ENCODE data around the gene LAMB1.
"Not testable (repeated sequence)": the region's sequence is repeated elsewhere in the genome, so short reads cannot be mapped to it uniquely, and the experiment has no call there.

Gene LAMB1

DNA sequence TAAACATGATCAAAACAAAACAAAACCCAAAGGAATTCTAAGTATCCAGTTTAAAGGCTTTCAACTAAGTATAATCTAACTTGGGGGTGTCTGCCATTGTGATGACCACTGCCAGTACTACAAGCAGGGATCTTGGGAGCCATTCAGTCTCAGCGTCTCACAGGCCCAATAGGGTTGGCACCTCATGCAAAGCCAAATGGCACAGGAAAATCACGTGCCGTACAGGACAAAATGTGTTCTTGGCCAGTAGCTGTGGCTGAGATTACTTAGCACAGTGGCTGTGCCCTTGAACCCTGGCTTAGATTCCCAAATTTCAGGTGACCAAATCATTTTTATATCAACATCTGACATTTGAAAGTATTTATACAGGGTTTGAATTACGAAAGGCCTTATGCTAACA, 62.0 kb downstream of the LAMB1 start:
- no peak for DNase-seq

GRCh38 chr7:107939573-107940489, 63.1 kb downstream of the LAMB1 start:
- no peak for DNase-seq

- no peak for DNase-seq
These were observed 64.3 kb downstream of the LAMB1 start for GRCh38 chr7:107938456-107939250.

DNA sequence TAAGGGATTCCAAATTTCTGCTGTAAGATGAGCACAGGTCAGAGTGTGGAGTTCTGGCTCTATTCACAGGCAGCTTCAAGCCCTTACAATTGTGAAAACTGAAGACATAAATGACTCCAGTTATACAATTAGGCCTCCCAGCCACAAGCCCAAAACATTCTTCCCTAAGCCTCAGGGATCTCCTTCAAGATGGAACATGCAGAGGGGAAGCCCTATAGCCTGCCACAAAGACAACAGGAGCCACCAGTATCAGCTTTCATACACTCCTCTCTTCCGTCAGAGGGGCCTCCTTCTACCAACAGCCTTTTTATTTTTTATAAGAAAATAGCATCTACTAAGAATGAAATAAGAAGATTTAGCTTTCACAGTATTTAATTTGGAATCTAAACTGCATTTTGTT, 65.4 kb downstream of the LAMB1 start:
- peak; percentile 43 for DNase-seq

DNA sequence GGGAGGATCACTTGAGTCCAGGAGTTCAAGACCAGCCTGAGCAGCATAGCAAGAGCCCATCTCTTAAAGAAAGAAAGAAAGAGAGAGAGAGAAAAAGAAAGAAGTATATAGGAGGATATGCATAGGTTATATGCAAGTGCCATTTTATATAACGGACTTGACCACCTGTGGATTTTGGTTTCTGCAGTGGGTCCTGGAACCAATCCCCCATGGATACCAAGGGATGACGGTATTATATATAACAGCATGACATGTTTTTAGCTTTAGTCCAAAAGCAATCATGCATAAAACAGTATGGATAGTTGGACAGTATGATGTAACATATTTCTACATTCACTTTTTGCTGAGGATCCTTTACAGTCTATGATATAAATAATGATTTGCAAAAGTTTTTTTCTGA, 66.6 kb downstream of the LAMB1 start:
- no peak for DNase-seq

DNA sequence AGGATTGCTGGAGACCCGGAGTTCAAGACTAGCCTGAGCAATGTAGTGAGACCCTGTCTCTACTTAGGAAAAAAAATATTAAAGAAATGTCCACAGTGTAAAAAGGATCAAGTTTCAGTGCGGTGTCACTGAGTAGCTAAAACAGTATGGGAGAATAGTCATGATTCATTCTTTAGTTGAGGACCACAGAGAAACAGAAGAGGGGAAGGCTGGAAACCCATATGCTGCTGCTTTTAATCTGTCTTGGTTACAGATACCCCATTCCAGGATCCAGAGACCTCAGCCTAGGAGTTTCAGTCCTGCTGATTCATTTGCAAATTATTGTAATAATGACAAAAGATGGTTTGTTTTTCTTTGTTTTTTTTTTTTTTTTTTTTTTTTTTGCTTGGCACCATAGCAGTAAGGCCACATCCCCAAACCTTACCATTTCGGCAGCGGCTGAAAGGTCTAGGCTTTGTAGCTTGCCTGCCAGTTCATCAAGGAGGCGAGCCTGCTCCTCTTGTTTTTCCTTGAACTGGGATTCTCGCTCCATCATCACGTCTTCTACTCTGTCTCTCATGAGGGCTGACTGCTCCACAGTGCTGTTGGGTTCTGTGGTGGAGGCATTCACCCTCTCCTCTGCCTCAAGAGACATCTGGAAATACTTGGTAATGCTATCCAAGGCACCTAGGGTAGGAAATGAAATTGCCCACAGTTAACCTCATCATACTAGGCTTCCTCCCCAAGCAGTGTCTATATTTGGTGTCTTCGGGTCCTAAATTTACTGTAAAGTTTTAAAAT, 67.8 kb downstream of the LAMB1 start:
- no peak for DNase-seq

GRCh38 chr7:107933386-107934013, 69.5 kb downstream of the LAMB1 start:
- DNase-seq, result no peak

DNA sequence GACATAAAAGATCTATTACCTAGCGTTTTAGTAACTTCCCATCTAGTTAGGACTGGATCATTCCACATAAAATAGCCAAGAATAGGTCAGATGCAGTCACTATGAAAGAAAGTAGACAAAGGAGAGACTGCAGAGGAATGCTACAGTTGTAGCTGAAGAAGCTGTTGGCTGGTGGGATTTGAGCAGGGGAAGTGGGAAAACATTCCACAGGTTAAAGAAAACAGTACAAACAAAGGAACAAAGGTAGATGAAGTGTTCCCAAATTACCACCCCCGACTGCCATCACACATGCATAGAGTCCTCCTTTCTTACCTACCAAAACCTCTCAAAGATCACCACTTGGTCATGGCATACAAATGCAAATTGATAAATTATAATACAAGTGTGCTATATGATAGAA, 70.2 kb downstream of the LAMB1 start:
- DNase-seq, result no peak

GRCh38 chr7:107931740-107932515, 71.0 kb downstream of the LAMB1 start:
- no peak for DNase-seq

GRCh38 chr7:107926481-107926880, 76.5 kb downstream of the LAMB1 start:
- DNase-seq, result no peak

GRCh38 chr7:107924841-107925504, 78.0 kb downstream of the LAMB1 start:
- DNase-seq, result no peak

DNA sequence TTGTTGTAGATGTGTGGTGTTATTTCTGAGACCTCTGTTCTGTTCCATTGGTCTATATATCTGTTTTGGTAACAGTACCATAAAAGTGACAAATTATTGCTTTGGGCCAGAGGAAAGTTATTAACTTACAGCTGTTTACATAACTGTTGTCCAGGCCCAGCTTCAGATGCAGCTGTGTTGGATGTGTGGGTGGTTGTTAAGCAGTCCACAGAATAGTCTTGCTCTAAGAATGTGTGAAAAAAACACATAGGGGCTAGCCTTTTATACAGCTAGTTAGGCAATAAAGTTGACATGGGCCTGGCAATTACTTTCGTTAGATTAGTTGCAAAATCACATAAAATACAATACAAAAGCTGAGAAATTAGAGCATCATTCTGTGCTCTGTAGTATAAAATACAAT, 80.1 kb downstream of the LAMB1 start:
- no peak for DNase-seq

- DNase-seq, result not testable (repeated sequence)
These were observed 81.1 kb downstream of the LAMB1 start for GRCh38 chr7:107921826-107922225.

GRCh38 chr7:107920048-107920772, 82.8 kb downstream of the LAMB1 start:
- DNase-seq, result no peak

DNA sequence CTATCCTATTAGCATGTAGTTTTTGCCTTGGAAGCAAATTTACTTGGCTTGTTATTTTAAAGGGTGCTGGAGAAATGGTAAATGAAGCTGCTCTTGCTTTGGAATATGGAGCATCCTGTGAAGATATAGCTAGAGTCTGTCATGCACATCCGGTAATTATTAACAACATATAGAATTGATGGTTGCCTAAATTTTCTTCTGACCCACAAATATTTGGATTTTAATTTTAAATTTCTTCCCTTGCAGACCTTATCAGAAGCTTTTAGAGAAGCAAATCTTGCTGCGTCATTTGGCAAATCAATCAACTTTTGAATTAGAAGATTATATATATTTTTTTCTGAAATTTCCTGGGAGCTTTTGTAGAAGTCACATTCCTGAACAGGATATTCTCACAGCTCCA, 84.0 kb downstream of the LAMB1 start:
- no peak for DNase-seq

- DNase-seq, result no peak
These were observed 85.0 kb downstream of the LAMB1 start for GRCh38 chr7:107917763-107918651.

DNA sequence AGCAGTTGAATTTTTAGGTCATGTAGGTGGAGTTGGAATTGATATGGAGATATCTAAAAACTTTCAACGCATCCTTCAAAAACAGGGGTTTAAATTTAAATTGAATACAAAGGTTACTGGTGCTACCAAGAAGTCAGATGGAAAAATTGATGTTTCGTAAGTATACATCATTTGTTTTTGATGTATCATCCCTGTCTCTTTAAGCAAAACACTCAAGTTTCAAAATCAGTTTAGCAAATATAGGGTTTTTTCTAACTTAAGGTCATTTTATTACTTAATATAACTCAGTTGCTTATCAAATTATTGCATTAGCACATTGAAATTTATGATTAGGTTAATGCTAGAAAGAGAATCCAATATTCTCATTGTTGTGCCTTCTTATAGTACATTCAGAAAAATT, 87.4 kb downstream of the LAMB1 start:
- no peak for DNase-seq

- DNase-seq, result no peak
These were observed 88.1 kb downstream of the LAMB1 start for GRCh38 chr7:107914831-107915230.

DNA sequence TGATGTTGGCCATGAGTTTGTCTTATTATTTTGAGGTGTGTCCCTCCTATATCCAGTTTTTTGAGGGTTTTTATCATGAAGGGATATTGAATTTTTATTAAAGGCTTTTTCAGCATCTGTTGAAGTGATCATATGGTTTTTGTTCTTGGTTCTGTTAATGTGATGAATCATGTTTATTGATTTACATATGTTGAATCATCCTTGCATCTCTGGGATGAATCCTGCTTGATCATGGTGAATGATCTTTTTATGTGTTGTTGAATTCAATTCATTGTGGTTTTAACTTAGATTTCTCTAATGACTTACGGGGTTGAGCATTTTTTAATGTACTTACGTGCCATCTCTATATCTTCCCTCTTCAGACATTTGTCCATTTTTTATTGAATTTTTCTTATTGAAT, 89.1 kb downstream of the LAMB1 start:
- no peak for DNase-seq

- no peak for DNase-seq
These were observed 91.0 kb downstream of the LAMB1 start for GRCh38 chr7:107911981-107912380.

All from eye (tissue), 1 donor.